Measurements from ENCODE around the gene KRCC1. TPM values are rescaled to one million over a fixed set of nuclear protein-coding genes. Genes with fewer than 3 reads are reported as not detected.
A peak's percentile ranks its signal among the peaks of the same experiment; 100 is the strongest.

Gene KRCC1
- total and polyA plus RNA-seq, 9 of the 15 experiments (the other 6 are each of a cell fraction or from before 2014, with no cell fraction given) = 1.9 to 6.0 (median 2.2) TPM

- TF ChIP-seq CEBPZ (IDR thresholded peaks at IDR 0.05; ENCODE audit: borderline replicate concordance, low read depth, low read length) (no peak), GABPA (tag; conservative IDR thresholded peaks at IDR 0.05; ENCODE audit: low read depth) (peak; percentile 79), PCBP2 (IDR thresholded peaks at IDR 0.05; ENCODE audit: low read depth, low read length, poor library complexity, severe bottlenecking) (no peak), RBM39 (optimal IDR thresholded peaks at IDR 0.05; ENCODE audit: low read depth, low read length) (no peak), MTF1 (CRISPR knock-in tag; IDR thresholded peaks at IDR 0.05; ENCODE audit: borderline replicate concordance) (no peak), RBM25 (IDR thresholded peaks at IDR 0.05; ENCODE audit: low read depth, low read length, severe bottlenecking) (no peak), SRSF7 (optimal IDR thresholded peaks at IDR 0.05; ENCODE audit: low read depth, low read length) (no peak), L3MBTL2 (IDR thresholded peaks at IDR 0.05) (peak; percentile 77), EGR1 (conservative IDR thresholded peaks at IDR 0.05) (peak; percentile 96), ETS1 (conservative IDR thresholded peaks at IDR 0.05; ENCODE audit: control insufficient read depth, low read depth, low read length) (peak; percentile 36; the same call in 1 of the 2 replicates), RFX5 (IDR thresholded peaks at IDR 0.05; ENCODE audit: low read depth, low read length) (no peak), SMAD1 (IDR thresholded peaks at IDR 0.05; ENCODE audit: low read depth, low read length, partially characterized antibody) (no peak), E2F3 (CRISPR knock-in tag; IDR thresholded peaks at IDR 0.05) (no peak), ZZZ3 (IDR thresholded peaks at IDR 0.05) (no peak), CEBPB (tag; IDR thresholded peaks at IDR 0.05) (no peak), MAFG (tag; conservative IDR thresholded peaks at IDR 0.05) (no peak), ETV6 (IDR thresholded peaks at IDR 0.05; ENCODE audit: borderline replicate concordance in 1 of 2, low read depth in 2 of 2, low read length in 1 of 2) (no peak), ETV6 (CRISPR knock-in tag; IDR thresholded peaks at IDR 0.05; ENCODE audit: borderline replicate concordance) (no peak), ZNF134 (CRISPR knock-in tag; conservative IDR thresholded peaks at IDR 0.05) (0 out of 2 replicates have a peak, but pooled peaks have one; percentile 8), ZNF644 (tag; IDR thresholded peaks at IDR 0.05; ENCODE audit: low read depth) (no peak), KAT2B (IDR thresholded peaks at IDR 0.05; ENCODE audit: low read depth, low read length) (no peak)
- TF ChIP-seq, protein P1, sequence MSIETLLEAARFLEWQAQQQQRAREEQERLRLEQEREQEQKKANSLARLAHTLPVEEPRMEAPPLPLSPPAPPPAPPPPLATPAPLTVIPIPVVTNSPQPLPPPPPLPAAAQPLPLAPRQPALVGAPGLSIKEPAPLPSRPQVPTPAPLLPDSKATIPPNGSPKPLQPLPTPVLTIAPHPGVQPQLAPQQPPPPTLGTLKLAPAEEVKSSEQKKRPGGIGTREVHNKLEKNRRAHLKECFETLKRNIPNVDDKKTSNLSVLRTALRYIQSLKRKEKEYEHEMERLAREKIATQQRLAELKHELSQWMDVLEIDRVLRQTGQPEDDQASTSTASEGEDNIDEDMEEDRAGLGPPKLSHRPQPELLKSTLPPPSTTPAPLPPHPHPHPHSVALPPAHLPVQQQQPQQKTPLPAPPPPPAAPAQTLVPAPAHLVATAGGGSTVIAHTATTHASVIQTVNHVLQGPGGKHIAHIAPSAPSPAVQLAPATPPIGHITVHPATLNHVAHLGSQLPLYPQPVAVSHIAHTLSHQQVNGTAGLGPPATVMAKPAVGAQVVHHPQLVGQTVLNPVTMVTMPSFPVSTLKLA (conservative IDR thresholded peaks at IDR 0.05) = peak in 1 of 2 experiments; percentile 35; a peak in 1 of 4 replicates
These were observed at the start of gene KRCC1 (continued) for GRCh38 chr2:88055371-88056128.
